Activated CD8-positive, alpha-beta memory T cell treated with anti-CD3 and anti-CD28 coated beads, Interleukin-2, amount 50 U/mL, for 24 hours (primary cell): Measurements from ENCODE around the gene GHRHR.

Source experiments
- DNase-seq: peaks from one replicate; pipeline ENCODE4 v3.0.0-alpha.2; 2020; ENCODE audit errors: extremely low read depth

GHRHR gene

GRCh38 chr7:31003721-31004120 lies 40.0 kb downstream of the GHRHR start:
- DNase-seq = no peak

- DNase-seq = no peak
Observed at GRCh38 chr7:31004393-31004792, 40.6 kb downstream of the GHRHR start.

- no peak for DNase-seq
Observed at GRCh38 chr7:31006857-31007256, 43.1 kb downstream of the GHRHR start.

GRCh38 chr7:31007634-31008033 lies 43.9 kb downstream of the GHRHR start:
- DNase-seq = no peak

GRCh38 chr7:31014826-31015225 lies 51.1 kb downstream of the GHRHR start:
- DNase-seq = no peak

- no peak for DNase-seq
Observed at GRCh38 chr7:31017032-31017675, 53.4 kb downstream of the GHRHR start.

- no peak for DNase-seq
Observed at GRCh38 chr7:31017721-31018120, 54.0 kb downstream of the GHRHR start.

- no peak for DNase-seq
Observed at GRCh38 chr7:31019509-31019908, 55.8 kb downstream of the GHRHR start.

GRCh38 chr7:31020161-31020560 lies 56.4 kb downstream of the GHRHR start:
- no peak for DNase-seq

GRCh38 chr7:31020652-31021051 lies 56.9 kb downstream of the GHRHR start:
- DNase-seq = no peak

GRCh38 chr7:31022117-31022516 lies 58.4 kb downstream of the GHRHR start:
- no peak for DNase-seq

- no peak for DNase-seq
Observed at GRCh38 chr7:31022726-31023125, 59.0 kb downstream of the GHRHR start.

- DNase-seq = no peak
Observed at GRCh38 chr7:31023877-31024276, 60.1 kb downstream of the GHRHR start.

- no peak for DNase-seq
Observed at GRCh38 chr7:31027161-31027965, 63.6 kb downstream of the GHRHR start.

GRCh38 chr7:31028006-31028405 lies 64.3 kb downstream of the GHRHR start:
- DNase-seq = no peak

- no peak for DNase-seq
Observed at GRCh38 chr7:31028417-31028992, 64.8 kb downstream of the GHRHR start.
